DND-41 (cell line): ENCODE data around the gene OSTF1.

ENCODE experiments used
- ATAC-seq: fragments of 200-7000 bp; cut with Tn5 transposase; 3 replicates; pipeline ENCODE4 v1.9.1; 2021; ENCODE audit warnings: low read depth; ENCODE audit not compliant: insufficient read depth
- DNase-seq: peaks from one replicate; pipeline ENCODE4 v3.0.0-alpha.2; 2020
- H2AFZ ChIP-seq: 2 replicates; pipeline ENCODE4 v1.6.0; 2012; ENCODE audit warnings: low read depth, low read length
- H3K27ac ChIP-seq: 2 replicates; pipeline ENCODE4 v1.5.1; 2012; ENCODE audit warnings: low read length, inconsistent platforms
- H3K27me3 ChIP-seq: fragments of 200-600 bp; sonication (generic); 2 replicates; pipeline ENCODE4 v1.6.0; 2012; ENCODE audit warnings: low read length, mild to moderate bottlenecking, inconsistent platforms; ENCODE audit not compliant: insufficient read depth, poor library complexity
- H3K36me3 ChIP-seq: 2 replicates; pipeline ENCODE4 v1.5.1; 2012; ENCODE audit warnings: low read length, inconsistent platforms; ENCODE audit not compliant: insufficient read depth
- H3K4me1 ChIP-seq: 2 replicates; pipeline ENCODE4 v1.5.1; 2012; ENCODE audit warnings: mild to moderate bottlenecking, low read length; ENCODE audit not compliant: insufficient read depth
- H3K4me2 ChIP-seq: 2 replicates; pipeline ENCODE4 v1.6.0; 2012; ENCODE audit warnings: mild to moderate bottlenecking, moderate library complexity, low read length, inconsistent platforms; ENCODE audit not compliant: insufficient read depth
- H3K4me3 ChIP-seq, 2 experiments: fragments of 200-600 bp in 1 of 2; shearing (Covaris generic) in 1 of 2; 2 replicates each; pipeline ENCODE4 v1.5.1; 2012 to 2016; ENCODE audit warnings: inconsistent platforms in 2 of 2, low read length in 2 of 2, mild to moderate bottlenecking in 2 of 2, low read depth in 1 of 2, moderate library complexity in 1 of 2
- H3K79me2 ChIP-seq: 2 replicates; pipeline ENCODE4 v1.6.0; 2012; ENCODE audit warnings: low read length, inconsistent platforms; ENCODE audit not compliant: insufficient read depth
- H3K9ac ChIP-seq: 2 replicates; pipeline ENCODE4 v1.6.0; 2012; ENCODE audit warnings: low read depth, mild to moderate bottlenecking, inconsistent platforms, low read length, moderate library complexity
- H3K9me3 ChIP-seq: 2 replicates; pipeline ENCODE4 v1.5.1; 2012; ENCODE audit warnings: low read length, moderate library complexity, mild to moderate bottlenecking, inconsistent platforms; ENCODE audit not compliant: insufficient read depth, severe bottlenecking
- H4K20me1 ChIP-seq: 2 replicates; pipeline ENCODE4 v1.6.0; 2012; ENCODE audit warnings: low read length; ENCODE audit not compliant: insufficient read depth
- CTCF ChIP-seq: IDR thresholded peaks from 2 replicates; pipeline ENCODE4 v1.5.1; 2012; ENCODE audit warnings: borderline replicate concordance, low read length, moderate library complexity, mild to moderate bottlenecking; ENCODE audit not compliant: poor library complexity, severe bottlenecking; ENCODE audit errors: extremely low read depth
- EZH2 ChIP-seq: IDR thresholded peaks from 3 replicates; pipeline ENCODE4 v1.6.1; 2012; ENCODE audit warnings: borderline replicate concordance, low read depth, mild to moderate bottlenecking, moderate library complexity, low read length, inconsistent platforms; ENCODE audit not compliant: severe bottlenecking

Gene OSTF1

GRCh38 chr9:75120686-75121085, 32.4 kb downstream of the OSTF1 start:
- Histone ChIP-seq H4K20me1 (no peaks in the 10 kb centered on the region), H3K4me2 (no peak overlapping the region), H2AFZ (no peak overlapping the region), H3K36me3 (peaks cover 40% of the 10 kb centered on the region), H3K4me3 (no peak overlapping the region), H3K79me2 (peaks cover 63% of the 10 kb centered on the region), H3K27ac (no peak overlapping the region), H3K9ac (no peak overlapping the region), H3K9me3 (no peaks in the 10 kb centered on the region), H3K4me1 (no peaks in the 10 kb centered on the region), H3K27me3 (no peaks in the 10 kb centered on the region)
- TF ChIP-seq CTCF (no peak), EZH2 (no peak)
- DNase-seq (no peak), ATAC-seq (no peak)

- H3K27ac ChIP-seq, result no peak overlapping the region
- TF ChIP-seq CTCF (no peak), EZH2 (no peak)
- ATAC-seq, result no peak
- H2AFZ ChIP-seq, result no peak overlapping the region
- peaks cover 40% of the 10 kb centered on the region for H3K36me3 ChIP-seq
- H4K20me1 ChIP-seq, result no peaks in the 10 kb centered on the region
- no peaks in the 10 kb centered on the region for H3K4me1 ChIP-seq
- no peak overlapping the region for H3K4me3 ChIP-seq
- H3K27me3 ChIP-seq, result no peaks in the 10 kb centered on the region
- no peak overlapping the region for H3K9ac ChIP-seq
- no peak for DNase-seq
- H3K4me2 ChIP-seq, result no peak overlapping the region
- H3K9me3 ChIP-seq, result no peaks in the 10 kb centered on the region
- peaks cover 56% of the 10 kb centered on the region for H3K79me2 ChIP-seq
Measured at GRCh38 chr9:75121914-75122558, 33.7 kb downstream of the OSTF1 start.

GRCh38 chr9:75123696-75124095, 35.4 kb downstream of the OSTF1 start:
- ATAC-seq, result no peak
- H4K20me1 ChIP-seq, result no peaks in the 10 kb centered on the region
- no peaks in the 10 kb centered on the region for H3K4me1 ChIP-seq

More at GRCh38 chr9:75123696-75124095, 35.4 kb downstream of the OSTF1 start:
- Histone ChIP-seq H3K27me3 (no peaks in the 10 kb centered on the region), H3K9ac (no peak overlapping the region), H3K9me3 (no peaks in the 10 kb centered on the region), H2AFZ (no peak overlapping the region), H3K79me2 (peaks cover 43% of the 10 kb centered on the region), H3K36me3 (peaks cover 28% of the 10 kb centered on the region), H3K4me2 (no peak overlapping the region), H3K27ac (no peak overlapping the region), H3K4me3 (no peak overlapping the region)
- no peak for DNase-seq
- TF ChIP-seq EZH2 (no peak), CTCF (no peak)
